ENCODE results near the gene SLC22A17.

DNA sequence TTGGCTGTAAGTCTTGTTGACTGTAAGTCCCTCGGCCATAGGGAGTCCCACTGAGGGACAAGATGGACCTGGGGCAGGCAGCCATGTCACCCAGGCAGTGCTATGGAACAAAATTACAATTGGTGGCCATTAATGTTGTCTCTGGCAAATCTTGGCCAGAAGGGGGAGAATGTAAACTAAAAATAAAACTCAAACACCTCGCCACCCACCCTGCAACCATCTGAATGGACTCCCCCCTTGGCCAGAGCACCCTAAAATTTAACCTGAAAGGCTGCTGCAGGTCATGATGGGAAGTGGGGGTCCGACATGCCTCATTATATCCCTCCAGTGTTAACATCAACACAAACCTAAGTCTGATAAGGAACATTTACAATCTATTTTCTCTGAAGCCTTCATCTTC is 8.2 kb downstream of the SLC22A17 start:
- TF ChIP-seq, protein P1, sequence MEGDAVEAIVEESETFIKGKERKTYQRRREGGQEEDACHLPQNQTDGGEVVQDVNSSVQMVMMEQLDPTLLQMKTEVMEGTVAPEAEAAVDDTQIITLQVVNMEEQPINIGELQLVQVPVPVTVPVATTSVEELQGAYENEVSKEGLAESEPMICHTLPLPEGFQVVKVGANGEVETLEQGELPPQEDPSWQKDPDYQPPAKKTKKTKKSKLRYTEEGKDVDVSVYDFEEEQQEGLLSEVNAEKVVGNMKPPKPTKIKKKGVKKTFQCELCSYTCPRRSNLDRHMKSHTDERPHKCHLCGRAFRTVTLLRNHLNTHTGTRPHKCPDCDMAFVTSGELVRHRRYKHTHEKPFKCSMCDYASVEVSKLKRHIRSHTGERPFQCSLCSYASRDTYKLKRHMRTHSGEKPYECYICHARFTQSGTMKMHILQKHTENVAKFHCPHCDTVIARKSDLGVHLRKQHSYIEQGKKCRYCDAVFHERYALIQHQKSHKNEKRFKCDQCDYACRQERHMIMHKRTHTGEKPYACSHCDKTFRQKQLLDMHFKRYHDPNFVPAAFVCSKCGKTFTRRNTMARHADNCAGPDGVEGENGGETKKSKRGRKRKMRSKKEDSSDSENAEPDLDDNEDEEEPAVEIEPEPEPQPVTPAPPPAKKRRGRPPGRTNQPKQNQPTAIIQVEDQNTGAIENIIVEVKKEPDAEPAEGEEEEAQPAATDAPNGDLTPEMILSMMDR (IDR thresholded peaks at IDR 0.05) = no peak
- TF ChIP-seq POLR2A (IDR thresholded peaks at IDR 0.05) = no peak

Measured in heart left ventricle (tissue), 13 donors.